Left renal cortex interstitium (tissue), 4 donors: ENCODE data around the gene ZNF280A. TPM values are rescaled to one million over a fixed set of nuclear protein-coding genes. Genes with fewer than 3 reads are reported as not detected.
"Not testable (repeated sequence)": the region's sequence is repeated elsewhere in the genome, so short reads cannot be mapped to it uniquely, and the experiment has no call there.

ENCODE experiments used
- DNase-seq, 4 donors: peaks; one replicate each; pipeline ENCODE4 v3.0.0-alpha.2; 2013; ENCODE audit warnings: low read depth in 4 of 4, low spot score in 2 of 4, missing footprints in 1 of 4
- polyA plus RNA-seq, 4 donors: library from polyadenylated mRNA; unstranded; fragments of 120-200 nt; gene quantifications; one replicate each; pipeline ENCODE4 v1.2.1, GENCODE V29; 2013; ENCODE audit not compliant: insufficient read length in 4 of 4

Gene ZNF280A
- polyA plus RNA-seq, 4 donors, result not detected

DNA sequence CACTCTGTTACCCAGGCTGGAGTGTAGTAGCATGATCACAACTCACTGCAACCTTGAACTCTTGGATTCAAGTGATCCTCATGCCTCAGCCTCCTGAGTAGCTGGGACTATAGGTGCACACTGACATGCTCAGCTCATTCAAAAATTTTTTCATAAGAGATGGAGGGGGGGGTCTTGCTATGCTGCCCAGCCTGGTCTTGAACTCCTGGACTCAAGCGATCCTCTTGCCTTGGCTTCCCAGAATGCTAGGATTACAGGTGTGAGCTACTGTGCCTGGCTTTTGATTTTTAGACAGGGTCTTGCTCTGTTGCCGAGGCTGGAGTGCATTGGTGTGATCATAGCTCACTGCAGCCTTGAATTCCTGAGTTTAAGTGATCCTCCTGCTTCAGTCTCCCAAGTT is 25.0 kb upstream of the ZNF280A start:
- DNase-seq, result no peak

DNA sequence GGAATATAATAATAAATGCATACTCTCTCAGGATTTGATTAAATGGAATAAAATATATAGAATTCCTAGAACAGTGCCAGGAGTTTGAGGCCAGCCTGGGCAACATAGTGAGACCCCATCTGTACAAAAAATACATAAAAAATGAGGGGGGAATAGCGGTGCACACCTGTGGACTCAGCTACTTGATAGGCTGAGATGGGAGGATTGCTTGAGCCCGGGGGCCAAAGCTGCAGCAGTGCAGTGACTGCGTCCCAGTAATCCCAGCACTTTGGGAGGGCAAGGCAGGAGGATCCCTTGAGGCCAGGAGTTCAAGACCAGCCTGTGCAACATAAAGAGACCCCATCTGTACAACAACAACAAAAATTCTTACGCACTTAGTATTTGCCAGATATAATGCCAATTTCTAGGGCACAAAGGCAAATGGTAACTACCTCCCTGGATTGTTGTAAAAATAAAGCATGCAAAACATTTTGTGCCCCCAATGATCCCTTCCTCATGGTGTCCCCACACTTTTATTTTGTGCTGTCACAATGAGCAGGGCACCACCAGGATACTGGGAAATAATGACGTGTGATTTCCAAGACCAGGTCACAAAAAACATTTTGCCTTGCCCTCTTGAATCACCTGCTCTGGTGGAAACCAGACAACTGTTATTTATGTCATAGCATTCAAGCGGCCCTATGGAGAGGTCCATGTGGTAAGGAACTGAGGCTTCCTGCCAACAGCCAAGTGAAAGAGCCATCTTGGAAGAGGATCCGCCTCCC is 18.3 kb upstream of the ZNF280A start:
- DNase-seq, result no peak

DNA sequence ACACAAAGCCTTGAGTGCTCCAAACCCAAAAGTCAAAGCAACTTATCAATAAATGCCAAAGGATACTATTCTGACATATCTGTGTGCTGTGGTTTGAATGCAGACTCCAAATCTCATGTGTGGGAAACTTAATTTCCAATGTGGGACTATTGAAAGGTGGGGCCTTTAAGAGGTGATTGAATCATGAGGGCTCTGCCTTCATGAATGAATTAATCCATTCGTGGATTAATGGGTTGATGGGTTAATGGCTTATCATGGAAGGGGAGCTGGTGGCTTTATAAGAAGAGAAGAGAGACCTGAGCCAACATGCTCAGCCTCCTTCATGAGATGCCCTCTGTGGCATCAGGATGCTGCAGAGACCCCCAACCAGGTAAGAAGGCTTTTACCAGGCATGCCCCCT is 16.8 kb upstream of the ZNF280A start:
- no peak for DNase-seq

DNA sequence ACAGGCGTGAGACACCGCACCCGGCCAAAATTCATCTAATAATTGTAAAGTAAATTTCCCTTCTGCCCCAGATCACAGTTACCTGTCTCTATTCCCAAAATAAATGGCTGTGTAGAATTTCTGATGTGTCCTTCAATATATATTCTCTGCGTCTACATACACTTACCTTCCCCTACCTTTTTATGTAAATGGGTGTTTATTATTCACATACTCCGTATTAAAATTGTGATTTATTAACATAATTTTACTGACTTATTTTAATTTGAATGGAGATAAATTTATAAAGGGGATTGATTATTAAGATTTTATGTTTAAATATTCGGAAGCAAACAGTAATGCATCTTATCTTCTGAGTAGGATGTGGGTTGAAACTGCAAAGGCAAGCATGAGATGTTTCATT is 16.4 kb upstream of the ZNF280A start:
- no peak for DNase-seq

DNA sequence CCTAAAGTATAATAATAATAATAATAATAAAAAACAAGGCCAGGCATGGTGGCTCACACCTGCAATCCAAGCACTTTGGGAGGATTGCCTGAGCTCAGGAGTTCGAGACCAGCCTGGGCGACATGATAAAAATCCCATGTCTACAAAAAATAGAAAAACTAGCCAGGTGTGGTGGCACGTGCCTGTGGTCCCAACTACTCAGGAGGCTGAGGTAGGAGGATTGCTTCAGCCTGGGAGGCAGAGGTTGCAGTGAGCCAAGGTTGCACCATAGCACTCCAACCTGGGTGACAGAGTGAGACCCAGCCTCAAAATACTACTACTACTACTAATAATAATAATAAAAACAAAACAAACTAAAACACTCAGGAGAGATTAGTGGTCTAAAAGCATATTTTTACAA is 15.6 kb upstream of the ZNF280A start:
- no peak for DNase-seq

DNA sequence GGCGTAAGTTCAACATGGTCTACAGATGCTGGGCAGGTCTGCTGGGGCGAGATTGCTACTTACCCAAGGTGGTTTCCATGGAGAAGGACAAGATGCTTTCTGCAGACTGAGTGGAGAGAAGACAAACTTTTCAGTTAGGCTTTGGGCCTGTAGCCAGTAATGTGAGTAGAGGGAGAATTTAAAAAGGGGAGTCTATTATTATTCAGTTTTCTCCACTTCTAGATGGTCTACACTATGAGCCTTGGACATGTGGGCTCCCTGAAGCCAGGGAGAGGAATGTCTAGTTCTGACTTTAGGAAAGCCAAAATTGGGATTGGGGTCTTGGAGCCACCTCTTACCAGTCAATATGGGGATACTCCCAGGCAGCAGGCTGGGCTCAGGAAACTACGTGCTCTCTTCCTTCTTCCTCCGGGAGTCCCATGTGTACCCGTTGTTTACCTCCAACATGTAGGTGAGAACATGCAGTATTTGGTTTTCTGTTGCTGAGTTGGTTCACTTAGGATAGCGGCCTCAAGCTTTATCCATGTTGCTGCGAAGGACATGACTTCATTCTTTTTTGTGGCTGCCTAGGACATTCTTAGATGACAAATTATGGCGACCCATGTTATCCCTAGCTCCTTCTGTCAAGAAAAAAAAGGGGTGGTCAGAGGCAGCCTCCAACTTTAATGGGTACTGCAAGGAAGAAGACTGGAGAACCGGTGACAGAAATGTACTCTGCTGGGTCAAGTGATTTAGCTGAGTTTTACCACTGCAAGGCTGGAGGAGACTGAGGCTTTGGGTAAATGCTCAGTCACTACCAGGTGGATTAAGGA is 14.7 kb upstream of the ZNF280A start:
- DNase-seq, result no peak

DNA sequence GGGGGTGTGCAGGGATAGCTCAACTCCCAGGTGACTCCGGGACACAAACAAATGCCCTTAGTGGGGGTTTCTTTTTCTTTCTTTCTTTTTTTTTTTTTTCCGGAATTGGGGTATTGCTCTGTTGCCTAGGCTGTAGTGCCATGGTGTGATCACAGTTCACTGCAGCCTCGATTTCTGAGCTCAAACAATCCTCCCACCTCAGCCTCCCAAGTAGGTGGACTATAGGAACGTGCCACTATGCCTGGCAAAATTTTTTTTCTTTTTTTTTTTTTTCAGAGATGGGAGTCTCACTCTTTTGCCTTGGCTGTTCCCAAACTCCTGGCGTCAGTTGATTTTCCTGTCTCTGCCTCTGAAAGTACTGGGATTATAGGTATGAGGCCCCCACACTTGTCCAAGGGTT is 13.8 kb upstream of the ZNF280A start:
- no peak for DNase-seq

DNA sequence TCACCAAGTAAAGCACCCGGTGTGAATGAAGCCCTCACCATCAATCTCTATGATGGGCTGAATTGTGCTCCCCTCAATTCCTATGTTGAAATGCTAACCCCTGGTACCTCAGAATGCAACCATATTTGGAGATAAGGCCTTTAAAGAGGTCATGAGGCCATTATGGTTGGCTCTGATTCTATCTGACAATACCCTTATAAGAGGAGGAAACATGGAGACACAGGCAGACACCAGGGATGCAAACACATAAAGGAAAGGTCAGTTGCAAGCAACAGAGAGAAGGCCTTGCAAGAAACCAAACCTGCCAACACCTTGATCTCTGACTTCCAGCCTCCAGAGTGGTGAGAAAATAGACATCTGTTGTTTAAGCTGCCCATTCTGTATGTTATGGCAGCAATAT is 13.3 kb upstream of the ZNF280A start:
- DNase-seq, result no peak

DNA sequence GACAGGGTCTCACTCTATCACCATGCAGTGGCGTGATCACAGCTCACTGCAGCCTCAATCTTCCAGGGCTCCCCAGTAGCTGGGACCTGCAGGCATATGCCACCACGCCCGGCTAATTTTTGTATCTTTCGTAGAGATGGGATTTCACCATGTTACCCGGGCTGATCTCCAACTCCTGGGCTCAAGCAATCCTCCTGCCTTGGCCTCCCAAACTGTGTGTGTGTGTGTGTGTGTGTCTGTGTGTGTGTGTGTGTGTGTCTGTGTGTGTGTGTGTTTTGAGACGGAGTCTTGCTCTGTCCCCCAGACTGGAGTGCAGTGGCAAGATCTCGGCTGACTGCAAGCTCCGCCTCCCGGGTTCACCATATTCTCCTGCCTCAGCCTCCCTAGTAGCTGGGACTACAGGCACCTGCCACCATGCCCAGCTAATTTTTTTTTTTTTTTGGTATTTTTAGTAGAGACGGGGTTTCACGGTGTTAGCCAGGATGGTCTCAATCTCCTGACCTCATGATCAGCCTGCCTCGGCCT is 12.5 kb upstream of the ZNF280A start:
- DNase-seq, result not testable (repeated sequence)

DNA sequence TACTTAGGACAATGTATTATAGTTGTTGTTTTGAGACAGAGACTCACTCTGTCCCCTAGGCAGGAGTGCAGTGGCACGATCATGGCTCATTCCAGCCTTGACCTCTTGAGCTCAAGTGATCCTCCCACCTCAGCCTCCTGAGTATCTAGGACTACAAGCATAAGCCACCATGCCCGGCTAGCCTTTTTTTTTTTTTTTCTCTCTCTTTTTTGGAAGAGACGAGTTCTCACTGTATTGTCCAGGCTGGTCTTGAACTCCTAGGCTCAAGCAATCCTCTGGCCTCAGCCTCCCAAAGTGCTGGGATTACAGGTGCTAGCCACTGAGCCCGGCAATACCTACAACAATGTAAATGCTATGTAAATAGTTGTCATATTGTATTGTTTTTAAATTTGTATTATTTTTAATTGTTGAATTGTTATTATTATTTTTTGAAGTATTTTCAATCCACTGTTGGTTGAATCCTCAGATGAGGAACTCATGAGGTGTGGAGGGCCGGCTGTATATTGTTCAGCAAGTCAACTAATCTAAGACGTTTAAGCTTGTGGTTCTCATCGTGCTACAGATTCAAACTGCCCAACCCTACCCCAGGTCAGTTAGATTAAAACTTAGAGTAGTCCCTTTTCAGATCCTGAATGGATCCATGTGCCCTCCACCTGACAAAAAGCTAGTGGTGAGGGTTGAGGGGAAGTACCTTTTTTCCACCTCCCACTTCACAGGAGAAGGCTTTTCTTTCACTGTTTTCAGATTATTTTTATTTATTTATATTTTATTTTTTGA is 11.9 kb upstream of the ZNF280A start:
- DNase-seq, result no peak

DNA sequence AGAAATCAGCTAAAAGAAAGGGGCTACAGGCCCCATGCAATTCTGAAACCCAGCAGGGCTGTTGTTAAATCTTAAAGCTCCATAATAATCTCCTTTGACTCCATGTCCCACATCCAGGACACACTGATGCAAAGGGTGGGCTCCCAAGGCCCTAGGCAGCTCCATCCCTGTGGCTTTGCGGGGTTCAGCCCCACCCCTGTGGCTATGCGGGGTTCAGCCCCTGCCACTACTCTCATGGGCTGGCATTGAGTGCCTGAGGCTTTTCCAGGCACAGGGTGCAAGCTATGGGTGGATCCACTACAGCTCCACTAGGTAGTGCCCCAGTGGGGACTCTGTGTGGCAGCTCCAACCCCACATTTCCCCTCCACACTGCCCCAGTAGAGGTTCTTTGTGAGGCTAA is 8.7 kb upstream of the ZNF280A start:
- no peak for DNase-seq

DNA sequence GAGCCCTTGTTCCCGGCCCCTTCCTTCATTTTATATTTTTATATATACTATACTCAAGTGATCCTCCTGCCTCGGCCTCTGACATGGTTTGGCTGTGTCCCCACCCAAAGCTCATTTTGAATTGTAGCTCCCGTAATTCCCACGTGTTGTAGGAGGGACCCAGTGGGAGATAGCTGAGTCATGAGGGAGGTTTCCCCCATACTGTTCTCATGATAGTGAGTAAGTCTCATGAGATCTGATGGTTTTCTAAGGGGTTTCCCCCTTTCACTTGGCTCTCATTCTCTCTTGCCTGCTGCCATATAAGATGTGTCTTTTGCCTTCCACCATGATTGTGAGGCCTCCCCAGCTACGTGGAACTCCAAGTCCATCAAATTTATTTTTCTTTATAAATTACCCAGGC is 7.2 kb upstream of the ZNF280A start:
- no peak for DNase-seq

DNA sequence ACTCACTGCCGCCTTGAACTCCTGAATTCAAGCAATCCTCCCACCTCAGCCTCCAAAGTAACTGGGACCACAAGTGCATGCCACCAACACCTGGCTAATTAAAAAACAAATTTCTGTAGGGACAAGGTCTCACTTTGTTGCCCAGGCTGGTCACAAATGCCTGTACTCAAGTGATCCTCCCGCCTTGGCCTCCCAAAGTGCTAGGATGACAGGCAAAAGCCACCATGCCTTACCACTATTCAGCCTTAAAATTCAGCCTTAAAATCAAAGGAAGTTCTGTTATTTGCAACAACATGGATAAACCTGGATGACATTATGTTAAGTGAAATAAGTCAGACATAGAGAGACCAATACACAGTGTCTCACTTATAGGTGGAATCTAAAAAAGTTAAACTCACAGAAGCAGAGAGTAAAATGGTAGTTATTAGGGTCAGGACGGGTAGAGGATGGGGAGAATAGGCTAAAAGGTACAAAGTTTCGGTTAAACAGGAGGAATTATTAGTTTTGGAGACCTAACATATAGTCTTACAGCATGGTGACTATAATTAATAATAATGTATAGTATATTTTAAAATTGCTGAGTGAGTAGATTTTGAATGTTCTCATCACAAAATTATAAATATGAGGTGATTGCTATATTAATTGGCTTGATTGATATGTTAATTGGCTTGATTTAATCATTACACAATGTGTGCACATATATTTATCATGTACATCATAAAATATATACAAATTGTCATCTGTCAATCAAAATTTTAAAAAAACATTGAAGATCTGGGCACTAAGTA is 6.2 kb upstream of the ZNF280A start:
- DNase-seq, result no peak

DNA sequence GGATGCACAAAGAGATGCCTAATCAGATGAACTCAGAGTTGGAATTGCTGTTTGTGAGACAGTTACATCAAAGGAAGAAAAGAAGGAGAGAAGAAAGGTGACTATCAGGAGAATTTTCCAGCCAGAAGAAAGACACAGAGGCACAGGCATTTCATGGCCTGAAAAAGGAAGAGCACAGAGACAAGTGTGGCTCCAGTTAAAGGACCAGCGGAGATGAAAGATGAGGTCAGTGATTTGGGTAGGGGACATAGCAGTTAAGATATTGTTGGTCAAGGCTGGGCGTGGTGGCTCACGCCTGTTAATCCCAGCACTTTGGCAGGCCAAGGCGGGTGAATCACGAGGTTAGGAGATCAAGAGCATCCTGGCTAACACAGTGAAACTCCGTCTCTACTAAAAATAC is 3.4 kb upstream of the ZNF280A start:
- no peak for DNase-seq

DNA sequence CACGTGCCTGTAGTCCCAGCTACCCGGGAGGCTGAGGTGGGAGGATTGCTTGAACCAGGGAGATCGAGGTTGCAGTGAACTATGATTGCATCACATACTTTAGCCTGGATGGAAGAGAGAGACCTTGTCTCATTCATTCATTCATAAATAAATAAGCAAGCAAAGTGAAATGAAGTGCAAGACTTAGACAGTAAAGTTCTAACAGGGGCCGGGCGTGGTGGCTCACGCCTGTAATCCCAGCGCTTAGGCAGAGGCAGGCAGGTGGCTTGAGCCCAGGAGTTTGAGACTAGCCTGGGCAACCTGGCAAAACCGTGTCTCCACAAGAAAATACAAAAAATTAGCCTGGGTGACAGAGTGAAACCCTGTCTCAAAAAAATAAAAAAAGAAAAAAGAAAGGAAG is 1.6 kb upstream of the ZNF280A start:
- DNase-seq, result no peak

DNA sequence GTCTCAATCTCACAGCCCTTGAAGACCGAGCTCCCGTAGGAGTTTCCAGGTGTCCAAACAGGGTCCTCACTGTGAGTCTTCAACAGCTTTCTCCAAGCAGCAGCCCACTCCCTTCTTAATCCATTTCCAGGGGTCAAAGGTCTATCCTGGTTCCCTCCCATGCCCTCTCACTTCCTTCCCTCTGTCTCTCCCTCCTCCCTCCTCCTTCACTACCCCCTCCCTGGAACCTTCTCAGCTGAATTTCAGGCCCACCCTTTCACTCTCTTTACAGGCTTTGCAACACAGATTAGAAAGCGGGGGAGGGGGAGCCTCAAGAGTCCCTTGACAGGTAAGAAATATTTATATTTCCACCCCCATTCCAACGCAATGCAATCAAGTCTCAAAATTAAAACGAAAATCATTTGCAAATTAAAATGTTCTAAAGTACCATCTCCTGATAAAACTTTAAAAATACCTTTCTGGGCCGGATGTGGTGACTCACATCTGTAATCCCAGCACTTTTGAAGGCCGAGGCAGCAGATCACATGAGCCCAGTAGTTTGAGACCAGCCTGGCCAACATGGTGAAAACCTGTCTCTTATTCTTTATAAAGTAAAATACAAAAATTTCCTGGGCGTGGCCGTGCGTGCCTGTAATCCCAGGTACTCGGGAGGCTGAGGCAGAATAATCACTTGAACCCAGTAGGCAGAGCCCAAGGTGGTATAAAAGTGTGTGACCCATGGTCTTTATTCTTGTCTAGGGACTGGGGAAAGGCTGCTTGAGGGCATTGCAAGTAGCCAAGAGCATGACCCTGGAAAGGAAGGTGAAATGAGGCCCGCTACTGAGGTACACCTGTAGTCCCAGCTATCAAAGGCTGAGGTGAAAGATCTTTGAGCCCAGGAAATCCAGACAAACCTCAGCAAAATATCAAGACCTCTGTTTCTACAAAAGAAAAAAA is 865 bp upstream of the ZNF280A start:
- DNase-seq, result no peak

DNA sequence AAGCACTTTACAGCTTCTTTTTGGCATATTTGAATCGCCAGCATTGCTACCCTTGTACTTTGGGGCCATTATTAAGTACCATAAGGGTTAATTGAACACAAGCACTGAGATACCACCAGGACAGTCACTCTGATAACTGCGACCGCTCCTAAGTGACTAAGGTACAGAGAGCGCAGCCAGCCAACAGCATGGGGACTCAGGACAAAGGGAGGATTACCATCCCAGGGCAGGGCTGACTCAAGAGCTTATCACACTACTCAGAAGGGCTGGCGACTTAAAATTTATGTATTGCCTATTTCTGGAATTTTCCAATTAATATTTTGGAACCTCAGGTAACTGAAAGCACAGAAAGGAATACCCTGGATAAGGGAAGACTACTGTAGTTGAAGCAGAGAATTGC is 479 bp downstream of the ZNF280A start:
- DNase-seq, result no peak

DNA sequence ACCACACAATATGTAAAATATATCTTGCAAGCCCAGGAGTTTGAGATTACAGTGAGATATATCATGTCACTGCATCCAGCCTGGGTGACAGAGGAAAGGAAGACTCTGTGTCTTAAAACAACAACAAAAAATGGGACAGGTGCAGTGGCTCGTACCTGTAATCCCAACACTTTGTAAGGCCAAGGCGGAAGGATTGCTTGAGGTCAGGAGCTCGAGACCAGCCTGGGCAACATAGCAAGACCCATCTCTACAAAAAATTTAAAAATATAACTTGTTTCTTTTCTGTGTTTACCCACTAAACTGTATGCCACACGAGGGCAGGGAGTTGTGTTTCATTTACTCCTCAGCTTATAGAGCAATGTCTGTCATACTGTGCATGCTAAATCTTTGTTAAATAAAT is 3.1 kb downstream of the ZNF280A start:
- DNase-seq, result no peak

DNA sequence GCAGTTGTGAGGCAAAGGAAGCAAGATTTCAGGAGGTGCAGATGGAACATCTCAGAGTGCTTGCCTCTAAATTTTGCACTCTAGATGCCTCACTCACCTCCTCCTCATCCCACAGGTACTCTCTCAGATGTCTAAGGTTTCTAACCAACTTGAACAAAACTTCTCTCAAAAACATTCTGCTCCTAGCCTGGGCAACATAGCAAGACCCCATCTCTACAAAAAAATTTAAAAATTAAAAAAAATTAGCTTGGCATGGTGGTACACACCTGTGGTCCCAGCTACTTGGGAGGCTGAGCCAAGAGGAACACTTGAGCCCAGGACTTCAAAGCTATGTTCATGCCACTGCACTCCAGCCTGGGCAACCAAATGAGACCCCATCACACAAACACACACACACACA is 4.2 kb downstream of the ZNF280A start:
- no peak for DNase-seq
